Measurements from ENCODE around the gene LGR6.

- TF ChIP-seq POLR2AphosphoS5 (IDR thresholded peaks at IDR 0.05) (no peak), EP300 (conservative IDR thresholded peaks at IDR 0.05; ENCODE audit: poor library complexity, severe bottlenecking) (no peak), EZH2 (IDR thresholded peaks at IDR 0.05; ENCODE audit: borderline replicate concordance, insufficient read depth, low read length, poor library complexity, severe bottlenecking) (no peak), SMC3 (conservative IDR thresholded peaks at IDR 0.05; ENCODE audit: poor library complexity) (no peak)
- TF ChIP-seq, protein P1, sequence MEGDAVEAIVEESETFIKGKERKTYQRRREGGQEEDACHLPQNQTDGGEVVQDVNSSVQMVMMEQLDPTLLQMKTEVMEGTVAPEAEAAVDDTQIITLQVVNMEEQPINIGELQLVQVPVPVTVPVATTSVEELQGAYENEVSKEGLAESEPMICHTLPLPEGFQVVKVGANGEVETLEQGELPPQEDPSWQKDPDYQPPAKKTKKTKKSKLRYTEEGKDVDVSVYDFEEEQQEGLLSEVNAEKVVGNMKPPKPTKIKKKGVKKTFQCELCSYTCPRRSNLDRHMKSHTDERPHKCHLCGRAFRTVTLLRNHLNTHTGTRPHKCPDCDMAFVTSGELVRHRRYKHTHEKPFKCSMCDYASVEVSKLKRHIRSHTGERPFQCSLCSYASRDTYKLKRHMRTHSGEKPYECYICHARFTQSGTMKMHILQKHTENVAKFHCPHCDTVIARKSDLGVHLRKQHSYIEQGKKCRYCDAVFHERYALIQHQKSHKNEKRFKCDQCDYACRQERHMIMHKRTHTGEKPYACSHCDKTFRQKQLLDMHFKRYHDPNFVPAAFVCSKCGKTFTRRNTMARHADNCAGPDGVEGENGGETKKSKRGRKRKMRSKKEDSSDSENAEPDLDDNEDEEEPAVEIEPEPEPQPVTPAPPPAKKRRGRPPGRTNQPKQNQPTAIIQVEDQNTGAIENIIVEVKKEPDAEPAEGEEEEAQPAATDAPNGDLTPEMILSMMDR (IDR thresholded peaks at IDR 0.05; ENCODE audit: poor library complexity, severe bottlenecking) = no peak
Observed at GRCh38 chr1:202148391-202148790, 45.2 kb upstream of the LGR6 start.
